Endothelial cell of umbilical vein (primary cell): ENCODE data around the gene ERI2. TPM values are rescaled to one million over a fixed set of nuclear protein-coding genes. Genes with fewer than 3 reads are reported as not detected.
"Not testable (repeated sequence)": the region's sequence is repeated elsewhere in the genome, so short reads cannot be mapped to it uniquely, and the experiment has no call there.

ENCODE experiments used
- BruUV-seq: library from RNA; stranded (reverse); fragments of 400-500 nt; replicated peaks from 2 replicates; lab custom pipeline; 2021; lab: Mats Ljungman, UMichigan
- CTCF ChIA-PET: fragments of 300-600, 350-600 bp; sonication (Branson Sonifier 250); formaldehyde crosslinking; loops from one replicate; lab custom pipeline; 2021; ENCODE audit warnings: antibody characterized with exemption, inconsistent platforms; lab: Charles Lee
- POLR2A ChIA-PET: fragments of 300-600, 350-600 bp; sonication (Branson Sonifier 250); formaldehyde crosslinking; loops from one replicate; lab custom pipeline; 2021; ENCODE audit warnings: antibody characterized with exemption, inconsistent platforms; lab: Charles Lee
- DNase-seq: peaks from one replicate; pipeline ENCODE4 v3.0.0-alpha.2; 2011; ENCODE audit warnings: low read depth, low spot score
- FAIRE-seq: peaks from 2 replicates; lab custom pipeline; 2011; peaks lifted over from hg19 to GRCh38; lab: Jason Lieb, UNC
- H2AFZ ChIP-seq: 2 replicates; pipeline ENCODE4 v1.6.0; 2012; ENCODE audit warnings: low read depth, low read length, control low read depth, inconsistent platforms
- H3K27ac ChIP-seq: 2 replicates; pipeline ENCODE4 v1.5.1; 2011; ENCODE audit warnings: low read depth, mild to moderate bottlenecking, control low read depth, low read length, moderate library complexity; ENCODE audit not compliant: insufficient read depth
- H3K27me3 ChIP-seq, 2 experiments: 2 replicates each; pipeline versions ENCODE4 v1.6.0 to v1.6.1; 2011; ENCODE audit warnings: low read length in 2 of 2, mixed read lengths in 1 of 2; ENCODE audit not compliant: control insufficient read depth in 2 of 2, insufficient read depth in 2 of 2
- H3K36me3 ChIP-seq, 2 experiments: 2 replicates in 1 of 2; 3 replicates in 1 of 2; pipeline ENCODE4 v1.5.1; 2011; ENCODE audit warnings: low read length in 2 of 2, mild to moderate bottlenecking in 1 of 2, moderate library complexity in 1 of 2; ENCODE audit not compliant: control insufficient read depth in 2 of 2, insufficient read depth in 2 of 2; ENCODE audit errors: extremely low read depth in 1 of 2
- H3K4me1 ChIP-seq: 3 replicates; pipeline ENCODE4 v1.5.1; 2011; ENCODE audit warnings: mild to moderate bottlenecking, low read length; ENCODE audit not compliant: control insufficient read depth, insufficient read depth; ENCODE audit errors: extremely low read depth
- H3K4me2 ChIP-seq: 2 replicates; pipeline ENCODE4 v1.6.1; 2011; ENCODE audit warnings: low read length, control low read depth, mixed read lengths; ENCODE audit not compliant: insufficient read depth
- H3K4me3 ChIP-seq, 3 experiments: fragments of 200-600 bp in 1 of 3; sonication (generic), shearing (Covaris generic) in 1 of 3; replicated peaks in 1 of 3; 2 replicates each; pipeline ENCODE4 v1.5.1; 2011 to 2016; ENCODE audit warnings: control low read depth in 3 of 3, low read length in 3 of 3, mild to moderate bottlenecking in 2 of 3, inconsistent platforms in 1 of 3, low read depth in 1 of 3, moderate library complexity in 1 of 3; ENCODE audit not compliant: insufficient read depth in 1 of 3
- H3K79me2 ChIP-seq: 2 replicates; pipeline ENCODE4 v1.6.0; 2012; ENCODE audit warnings: low read length, inconsistent platforms; ENCODE audit not compliant: control insufficient read depth, insufficient read depth
- H3K9ac ChIP-seq: replicated peaks from 2 replicates; pipeline ENCODE3; 2011; ENCODE audit warnings: low read length, control low read depth; ENCODE audit not compliant: insufficient read depth; ENCODE audit errors: extremely low read depth
- H3K9me1 ChIP-seq: replicated peaks from 3 replicates; pipeline ENCODE4 v1.6.0; 2011; ENCODE audit warnings: mild to moderate bottlenecking, low read length; ENCODE audit not compliant: control insufficient read depth, insufficient read depth; ENCODE audit errors: extremely low read depth
- H3K9me3 ChIP-seq: replicated peaks from 2 replicates; pipeline ENCODE4 v1.5.1; 2012; ENCODE audit warnings: low read length, inconsistent platforms; ENCODE audit not compliant: control insufficient read depth, insufficient read depth
- H4K20me1 ChIP-seq: replicated peaks from 2 replicates; pipeline ENCODE3; 2011; ENCODE audit warnings: mild to moderate bottlenecking, low read length; ENCODE audit not compliant: control insufficient read depth, insufficient read depth; ENCODE audit errors: extremely low read depth
- JUN ChIP-seq: IDR thresholded peaks from 2 replicates; pipeline ENCODE4 v1.6.1; 2011; ENCODE audit warnings: borderline replicate concordance, low read depth; ENCODE audit not compliant: insufficient read length, insufficient read depth
- dilution Hi-C: fragments of 300-500 bp; cut with MboI; formaldehyde crosslinking; loops from one replicate; pipeline ENCODE4 v1.15.0; 2019; ENCODE audit warnings: low sequenced_read_pairs; ENCODE audit not compliant: extremely low pct_ligation_motif_present
- intact Hi-C: fragments of 100-400 bp; cut with micrococcal nuclease; formaldehyde crosslinking; loops from one replicate; pipeline ENCODE4 v1.10.0; 2022
- polyA plus RNA-seq, 4 experiments: library from polyadenylated mRNA; depleted of rRNA in 3 of 4; stranded (reverse) in 3 of 4; unstranded in 1 of 4; fragments of >200 nt; gene quantifications; 2 replicates each; pipeline versions ENCODE4 v1.2.1 to v1.2.3, GENCODE V29; 2011 to 2012; ENCODE audit warnings: missing spikeins in 1 of 4
- total RNA-seq: library from RNA; stranded (reverse); gene quantifications from 2 replicates; pipeline ENCODE4 v1.2.3, GENCODE V29; 2021

Gene ERI2
- total and polyA plus RNA-seq, 2 donors (not counting 3 experiments of a cell fraction or from before 2014, with no cell fraction given) = 6.6 to 8.9 TPM

GRCh38 chr16:20765732-20766131 is 40.5 kb downstream of the ERI2 start:
- Histone ChIP-seq H3K4me1 (no peaks in the 10 kb centered on the region), H3K4me2 (no peak overlapping the region), H3K9me1 (no peaks in the 10 kb centered on the region), H3K9ac (no peak overlapping the region), H3K36me3 (no peaks in the 10 kb centered on the region), H3K27me3 (peaks cover 7 to 9% of the 10 kb centered on the region in 2 experiments), H2AFZ (no peak overlapping the region), H3K79me2 (no peaks in the 10 kb centered on the region), H3K27ac (no peak overlapping the region), H3K4me3 (no peak overlapping the region), H3K9me3 (no peaks in the 10 kb centered on the region), H4K20me1 (no peaks in the 10 kb centered on the region)
- BruUV-seq = no TSS peak
- dilution Hi-C loops = no loop called here
- CTCF ChIA-PET = interaction anchor here (1.0 to 3.2 kb wide), 2 partner anchors 8 to 11 kb away, joined by 3 to 15 read pairs; no protein-coding TSS in a partner anchor
- POLR2A ChIA-PET = no interaction called here
- intact Hi-C loops = no loop called here
- no peak for TF ChIP-seq JUN
- DNase-seq (no peak), FAIRE-seq (no peak)

DNA sequence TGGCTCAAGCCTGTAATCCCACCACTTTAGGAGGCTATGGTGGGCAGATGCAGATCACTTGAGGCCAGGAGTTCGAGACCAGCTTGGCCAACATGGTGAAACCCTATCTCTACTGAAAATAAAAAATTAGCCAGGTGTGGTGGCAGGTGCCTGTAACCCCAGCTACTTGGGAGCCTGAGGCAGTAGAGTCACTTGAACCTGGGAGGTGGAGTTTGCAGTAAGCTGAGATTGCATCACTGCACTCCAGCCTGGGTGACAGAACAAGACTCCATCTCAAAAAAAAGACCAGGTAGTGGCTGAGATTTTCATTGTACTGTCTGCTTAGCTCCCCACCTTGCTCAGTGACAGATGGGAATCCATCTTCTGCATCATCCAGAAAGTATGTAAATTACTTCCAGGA is 41.8 kb downstream of the ERI2 start:
- H3K4me1 ChIP-seq, H4K20me1 ChIP-seq, H3K36me3 ChIP-seq, H3K9me3 ChIP-seq, DNase-seq, H3K79me2 ChIP-seq, H2AFZ ChIP-seq, H3K4me2 ChIP-seq, H3K4me3 ChIP-seq, dilution Hi-C loops, H3K27ac ChIP-seq, BruUV-seq, H3K27me3 ChIP-seq, FAIRE-seq, intact Hi-C loops, POLR2A ChIA-PET, H3K9ac ChIP-seq, H3K9me1 ChIP-seq: not testable (repeated sequence)
- CTCF ChIA-PET = interaction anchor here (3.2 kb wide), 1 partner anchor 10 kb away, joined by 15 read pairs; no protein-coding TSS in a partner anchor
